ENCODE results near the gene CRYBB3. TPM values are rescaled to one million over a fixed set of nuclear protein-coding genes. Genes with fewer than 3 reads are reported as not detected.

CRYBB3 gene
- polyA plus RNA-seq (ENCODE audit: insufficient read length in 4 of 4), result under 1 TPM in 1 of 4 donors, not detected in 3; 0.50 TPM

- DNase-seq (ENCODE audit: low read depth in 4 of 4, low spot score in 3 of 4), result peak in 3 of 4 donors; percentile 39 to 48 (median 42)
Measured at GRCh38 chr22:25199731-25200520, at the start of gene CRYBB3. Gene CRYBB3, plus strand, starts transcription at chr22:25199858. Its CDS starts 1,539 bp downstream, at chr22:25201397.

GRCh38 chr22:25153961-25154666 lies 45.5 kb upstream of the CRYBB3 start:
- no peak for DNase-seq (ENCODE audit: low read depth in 4 of 4, low spot score in 3 of 4)

- DNase-seq (ENCODE audit: low read depth in 4 of 4, low spot score in 3 of 4), result no peak
Measured at GRCh38 chr22:25154667-25154999, 45.0 kb upstream of the CRYBB3 start.

- no peak for DNase-seq (ENCODE audit: low read depth in 4 of 4, low spot score in 3 of 4)
Measured at GRCh38 chr22:25156736-25157135, 42.9 kb upstream of the CRYBB3 start.

- DNase-seq (ENCODE audit: low read depth in 4 of 4, low spot score in 3 of 4), result no peak
Measured at GRCh38 chr22:25159028-25159427, 40.6 kb upstream of the CRYBB3 start.

GRCh38 chr22:25160120-25160996 lies 39.3 kb upstream of the CRYBB3 start:
- DNase-seq (ENCODE audit: low read depth in 4 of 4, low spot score in 3 of 4), result no peak

GRCh38 chr22:25161017-25161915 lies 38.4 kb upstream of the CRYBB3 start:
- no peak for DNase-seq (ENCODE audit: low read depth in 4 of 4, low spot score in 3 of 4)

- DNase-seq (ENCODE audit: low read depth in 4 of 4, low spot score in 3 of 4), result no peak
Measured at GRCh38 chr22:25161916-25162530, 37.6 kb upstream of the CRYBB3 start.

- no peak for DNase-seq (ENCODE audit: low read depth in 4 of 4, low spot score in 3 of 4)
Measured at GRCh38 chr22:25162561-25162960, 37.1 kb upstream of the CRYBB3 start.

- DNase-seq (ENCODE audit: low read depth in 4 of 4, low spot score in 3 of 4), result no peak
Measured at GRCh38 chr22:25165785-25166184, 33.9 kb upstream of the CRYBB3 start.

- DNase-seq (ENCODE audit: low read depth in 4 of 4, low spot score in 3 of 4), result no peak
Measured at GRCh38 chr22:25166266-25167040, 33.2 kb upstream of the CRYBB3 start.

- DNase-seq (ENCODE audit: low read depth in 4 of 4, low spot score in 3 of 4), result no peak
Measured at GRCh38 chr22:25167082-25167481, 32.6 kb upstream of the CRYBB3 start.

- DNase-seq (ENCODE audit: low read depth in 4 of 4, low spot score in 3 of 4), result no peak
Measured at GRCh38 chr22:25167834-25168601, 31.6 kb upstream of the CRYBB3 start.

GRCh38 chr22:25169278-25170031 lies 30.2 kb upstream of the CRYBB3 start:
- DNase-seq (ENCODE audit: low read depth in 4 of 4, low spot score in 3 of 4), result no peak

- no peak for DNase-seq (ENCODE audit: low read depth in 4 of 4, low spot score in 3 of 4)
Measured at GRCh38 chr22:25170426-25170980, 29.2 kb upstream of the CRYBB3 start.

- no peak for DNase-seq (ENCODE audit: low read depth in 4 of 4, low spot score in 3 of 4)
Measured at GRCh38 chr22:25172153-25172552, 27.5 kb upstream of the CRYBB3 start.

Measured in left renal pelvis (tissue), 4 donors.